Posterior cingulate gyrus (tissue), 11 donors: ENCODE measurements around the gene FXYD2.
"Not testable (repeated sequence)": the region's sequence is repeated elsewhere in the genome, so short reads cannot be mapped to it uniquely, and the experiment has no call there.

ENCODE experiments used
- DNase-seq, 10 donors: peaks; one replicate each; pipeline versions ENCODE4 v3.0.0 to v3.0.0-alpha.2; 2020 to 2021; ENCODE audit warnings: mixed read lengths in 3 of 10
- intact Hi-C: fragments of 100-400 bp; cut with DNase I; formaldehyde crosslinking; loops from one replicate; pipeline ENCODE4 v1.15.1; 2023

Gene FXYD2

GRCh38 chr11:117825538-117826189 is 1.1 kb upstream of the FXYD2 start:
- peak in 2 of 10 donors; percentile 57 to 61 for DNase-seq
- intact Hi-C loops = no loop called here

GRCh38 chr11:117823946-117824420 is 561 bp downstream of the FXYD2 start:
- intact Hi-C loops = no loop called here
- DNase-seq = peak in 4 of 10 donors; percentile 6 to 77 (median 58)

- peak in 5 of 10 donors; percentile 6 to 84 (median 55) for DNase-seq
- intact Hi-C loops = no loop called here
Measured at GRCh38 chr11:117823294-117823945, 1.1 kb downstream of the FXYD2 start.

GRCh38 chr11:117822074-117823033 is 2.2 kb downstream of the FXYD2 start:
- peak in 9 of 10 donors; percentile 45 to 94 (median 57) for DNase-seq
- intact Hi-C loops = loop anchor here (1.0 kb wide), 1 partner anchor 125 kb away; no protein-coding TSS in a partner anchor

GRCh38 chr11:117821431-117821830 is 3.1 kb downstream of the FXYD2 start:
- intact Hi-C loops = no loop called here
- DNase-seq = peak in 3 of 10 donors; percentile 50 to 62 (median 58)

GRCh38 chr11:117820516-117820915 is 4.0 kb downstream of the FXYD2 start:
- intact Hi-C loops = no loop called here
- peak in 2 of 10 donors; percentile 5 to 24 for DNase-seq

- intact Hi-C loops = no loop called here
- peak in 3 of 10 donors; percentile 64 to 76 (median 66) for DNase-seq
Measured at GRCh38 chr11:117820071-117820470, 4.5 kb downstream of the FXYD2 start.

GRCh38 chr11:117819096-117820040 is 5.2 kb downstream of the FXYD2 start:
- intact Hi-C loops = loop anchor here (1.0 kb wide), 1 partner anchor 234 kb away; no protein-coding TSS in a partner anchor

GRCh38 chr11:117818041-117818873 is 6.3 kb downstream of the FXYD2 start:
- DNase-seq = peak in 3 of 10 donors; percentile 37 to 52 (median 45)
- intact Hi-C loops = no loop called here

More at GRCh38 chr11:117819096-117820040, 5.2 kb downstream of the FXYD2 start:
- DNase-seq = peak in 8 of 10 donors; percentile 45 to 95 (median 68)

GRCh38 chr11:117817368-117818040 is 7.0 kb downstream of the FXYD2 start:
- DNase-seq = peak; percentile 81 to 98 (median 92)
- intact Hi-C loops = loop anchor here (2.0 kb wide), 1 partner anchor 391 kb away; no protein-coding TSS in a partner anchor

GRCh38 chr11:117816846-117817367 is 7.6 kb downstream of the FXYD2 start:
- intact Hi-C loops = loop anchor here (2.0 kb wide), 1 partner anchor 390 kb away; no protein-coding TSS in a partner anchor
- DNase-seq = peak in 3 of 10 donors; percentile 59 to 78 (median 63)

GRCh38 chr11:117816151-117816741 is 8.3 kb downstream of the FXYD2 start:
- intact Hi-C loops = loop anchor here (2.0 kb wide), 1 partner anchor 389 kb away; no protein-coding TSS in a partner anchor
- DNase-seq = peak in 3 of 10 donors; percentile 51 to 79 (median 76)

GRCh38 chr11:117815262-117815803 is 9.2 kb downstream of the FXYD2 start:
- intact Hi-C loops = no loop called here
- peak in 3 of 10 donors; percentile 66 to 80 (median 80) for DNase-seq

- peak in 6 of 10 donors; percentile 51 to 89 (median 66) for DNase-seq
- intact Hi-C loops = no loop called here
Measured at GRCh38 chr11:117814766-117815261, 9.7 kb downstream of the FXYD2 start.

GRCh38 chr11:117814204-117814765 is 10.3 kb downstream of the FXYD2 start:
- intact Hi-C loops = no loop called here
- peak in 2 of 10 donors; percentile 3 to 38 for DNase-seq

GRCh38 chr11:117810056-117810451 is 14.5 kb downstream of the FXYD2 start:
- intact Hi-C loops = not testable (repeated sequence)
- DNase-seq = peak in 1 of 10 donors; percentile 33
